Measurements from ENCODE around the gene FLT4. TPM values are rescaled to one million over a fixed set of nuclear protein-coding genes. Genes with fewer than 3 reads are reported as not detected.
A peak's percentile ranks its signal among the peaks of the same experiment; 100 is the strongest.

The FLT4 gene
- total RNA-seq, 1 experiment from 2014 or later = 6.3 TPM

- H4K5ac ChIP-seq (ENCODE audit: insufficient read length, low read depth, low read length) = no peak overlapping the region
- peak; percentile 27 for DNase-seq
- H4K8ac ChIP-seq (replicated peaks; ENCODE audit: insufficient read length, low read depth, low read length) = no peak overlapping the region
- no peak overlapping the region for H2BK15ac ChIP-seq (ENCODE audit: low read depth, low read length)
- no peaks in the 10 kb centered on the region for H3K9me3 ChIP-seq (ENCODE audit: control insufficient read depth, low read depth, low read length)
- H3K27ac ChIP-seq (ENCODE audit: insufficient read length, low read depth, low read length) = no peak overlapping the region
- H3K4me1 ChIP-seq (ENCODE audit: insufficient read depth, low read length) = no peaks in the 10 kb centered on the region
- H3K14ac ChIP-seq (ENCODE audit: insufficient read depth, low read length) = no peak overlapping the region
- no peak for TF ChIP-seq CTCF (conservative IDR thresholded peaks at IDR 0.05)
- no peak overlapping the region for H2BK120ac ChIP-seq (ENCODE audit: low read depth, low read length, poor library complexity, severe bottlenecking)
- no peaks in the 10 kb centered on the region for H4K20me1 ChIP-seq (ENCODE audit: control insufficient read depth, insufficient read depth, insufficient read length)
- H3K4me1 Mint-ChIP-seq = peaks cover 0 to 6% of the 10 kb centered on the region in 2 experiments; a peak in 2 of 4 replicates
- no peaks in the 10 kb centered on the region for H3K79me2 ChIP-seq (ENCODE audit: insufficient read depth, low read length)
- H2BK20ac ChIP-seq (ENCODE audit: low read depth, low read length, poor library complexity, severe bottlenecking) = no peak overlapping the region
- H3T11ph ChIP-seq (ENCODE audit: low read length) = no peak overlapping the region
- no peak overlapping the region for H3K4ac ChIP-seq (ENCODE audit: low read depth, low read length)
- H3K9ac ChIP-seq (ENCODE audit: extremely low read depth, insufficient read length, low read length) = no peak overlapping the region
- no CpG with 5 or more reads among the region's 12 CpGs for WGBS (ENCODE audit: extremely low coverage, insufficient read length, low lambda C conversion rate)
- H2BK12ac ChIP-seq (ENCODE audit: insufficient read length, low read depth, low read length) = no peak overlapping the region
- no peak overlapping the region for H2AK5ac ChIP-seq (ENCODE audit: insufficient read length, low read length)
- no peak overlapping the region for H4K91ac ChIP-seq (ENCODE audit: insufficient read length, low read depth, low read length)
- no peaks in the 10 kb centered on the region for H3K27me3 ChIP-seq (ENCODE audit: insufficient read depth, low read length)
- no peak overlapping the region for H3K4me2 ChIP-seq (ENCODE audit: insufficient read depth, insufficient read length, low read length)
- no peaks in the 10 kb centered on the region for H3K9me3 Mint-ChIP-seq
- no peak overlapping the region for H3K23ac ChIP-seq (ENCODE audit: insufficient read length, low read depth, low read length)
- no peaks in the 10 kb centered on the region for H3K23me2 ChIP-seq (ENCODE audit: insufficient read length, low read depth, low read length, poor library complexity, severe bottlenecking)
- H2AFZ ChIP-seq (ENCODE audit: low read length) = no peak overlapping the region
- no peak overlapping the region for H2BK5ac ChIP-seq (ENCODE audit: insufficient read length, low read length)
- no peak overlapping the region for H3K4me3 Mint-ChIP-seq
- no peak overlapping the region for H3K18ac ChIP-seq (ENCODE audit: insufficient read length, low read depth, low read length)
- H3K27me3 Mint-ChIP-seq (ENCODE audit: low read depth) = peaks cover 9% of the 10 kb centered on the region; the same call in 1 of the 2 replicates
- H3K79me1 ChIP-seq (ENCODE audit: insufficient read depth, low read depth, low read length, poor library complexity, severe bottlenecking) = no peaks in the 10 kb centered on the region
- H3K36me3 Mint-ChIP-seq (ENCODE audit: insufficient read depth in 1 of 3, low read depth in 3 of 3) = no peaks in the 10 kb centered on the region
- H3K56ac ChIP-seq (ENCODE audit: insufficient read length, low read depth, low read length) = no peak overlapping the region
- no peak overlapping the region; a peak in 1 of 7 replicates for H3K27ac Mint-ChIP-seq
Measured at GRCh38 chr5:180600554-180601041, 48.8 kb downstream of the FLT4 start.

Measured in H9 (cell line).